NCI-H1417 (cell line): ENCODE results near the gene BACH1.

Experiments used
- DNase-seq, 3 experiments: peaks; one replicate each; lab custom pipeline; 2025; lab: John Stamatoyannopoulos, UW

BACH1 gene

DNA sequence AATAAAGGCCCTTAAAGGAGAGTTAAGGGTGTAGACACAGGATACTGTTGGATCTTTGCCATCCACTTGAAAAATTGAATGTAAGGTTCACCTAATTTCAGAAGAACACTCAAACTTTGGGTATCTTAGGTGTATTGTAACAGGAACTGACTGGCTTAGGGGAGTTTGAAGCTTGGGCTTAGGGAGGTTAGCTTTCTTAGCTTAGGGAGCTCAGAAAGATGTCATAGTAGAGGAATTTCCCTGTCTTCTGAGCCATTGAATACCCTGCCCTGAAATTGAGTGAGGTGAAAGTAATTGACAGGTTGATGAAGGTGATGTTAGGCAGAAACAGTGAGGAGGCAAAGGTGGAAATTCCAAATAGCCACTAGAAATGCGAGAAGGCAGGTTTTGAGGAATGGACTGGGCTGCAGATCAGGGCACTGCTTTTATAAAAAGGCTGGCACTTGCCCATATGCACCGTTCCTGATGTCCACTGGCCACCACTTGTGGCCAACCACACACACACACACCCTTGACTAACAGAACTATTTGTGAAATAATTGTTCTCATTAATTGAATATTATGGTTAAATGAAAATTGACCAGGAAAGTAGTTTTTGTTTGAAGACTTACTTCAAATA is 16.5 kb downstream of the BACH1 start:
- no peak for DNase-seq

DNA sequence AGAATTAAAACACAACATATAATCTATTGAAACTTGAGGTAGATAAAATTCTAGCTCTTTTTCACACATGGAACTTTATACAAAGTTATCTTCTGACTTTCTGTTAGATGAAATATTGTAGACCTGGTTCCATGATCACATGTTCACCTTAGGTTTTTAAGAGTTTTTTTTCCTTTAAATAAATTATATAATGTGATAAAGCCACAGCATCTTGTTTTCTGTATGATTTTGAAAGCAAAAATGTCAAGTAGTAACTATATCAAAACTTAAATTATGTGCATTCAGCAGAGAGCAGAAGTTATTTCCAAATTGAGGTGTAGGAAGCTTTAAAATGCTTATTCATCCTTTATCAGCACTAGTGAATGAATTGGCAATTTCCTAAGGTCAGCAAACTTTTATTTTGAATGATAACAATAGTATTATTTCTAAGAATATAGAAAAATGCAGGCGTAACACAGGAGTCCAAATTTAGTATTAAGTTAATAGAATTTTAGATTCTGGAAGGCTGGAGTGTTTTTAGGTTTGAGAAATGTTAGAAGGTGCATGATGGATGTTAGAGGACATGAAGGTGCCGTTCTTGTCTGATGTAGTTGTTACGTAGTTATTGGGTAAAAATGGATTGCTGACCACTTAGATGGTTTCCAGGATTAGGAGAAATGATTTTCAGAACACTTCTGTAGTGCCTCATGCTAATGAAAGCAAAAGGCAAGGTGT is 17.5 kb downstream of the BACH1 start:
- no peak for DNase-seq

DNA sequence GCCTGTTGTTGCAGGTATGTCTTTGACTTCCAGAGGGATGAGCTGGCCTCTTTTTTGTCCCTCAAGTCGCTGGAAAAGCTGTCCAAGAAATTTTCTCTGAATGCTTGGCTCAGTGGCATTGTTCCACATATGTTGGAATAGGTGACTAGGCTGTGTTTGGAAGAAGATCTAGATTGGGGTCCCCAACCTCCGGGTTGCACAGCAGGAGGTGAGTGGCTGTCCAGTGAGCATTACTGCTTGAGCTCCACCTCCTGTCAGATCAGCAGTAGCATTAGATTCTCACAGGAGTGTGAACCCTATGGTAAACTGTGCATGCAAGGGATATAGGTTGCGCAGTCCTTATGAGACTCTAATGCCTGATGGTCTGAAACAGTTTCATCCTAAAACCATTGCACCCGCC is 18.1 kb downstream of the BACH1 start:
- no peak for DNase-seq

DNA sequence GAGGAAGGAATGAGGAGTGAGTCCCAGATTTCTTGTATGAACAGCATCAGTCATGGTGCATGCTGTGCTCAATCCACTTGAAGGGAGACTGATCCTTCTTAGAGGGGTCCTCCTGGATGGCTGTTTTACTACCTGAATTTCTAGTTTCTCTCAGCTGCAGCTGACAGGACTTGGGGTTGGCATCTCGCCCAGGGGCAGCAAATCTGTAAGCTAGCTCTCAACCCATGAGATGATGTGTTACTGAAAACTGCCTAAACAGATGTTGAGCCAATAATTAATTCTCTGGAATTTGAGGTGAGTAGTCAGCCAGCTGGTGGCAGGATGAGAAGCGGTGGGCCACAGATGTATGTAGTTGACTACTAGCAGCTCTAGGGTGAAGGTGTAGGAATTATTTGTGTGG is 19.6 kb downstream of the BACH1 start:
- DNase-seq = peak in 1 of 3 experiments; percentile 11

DNA sequence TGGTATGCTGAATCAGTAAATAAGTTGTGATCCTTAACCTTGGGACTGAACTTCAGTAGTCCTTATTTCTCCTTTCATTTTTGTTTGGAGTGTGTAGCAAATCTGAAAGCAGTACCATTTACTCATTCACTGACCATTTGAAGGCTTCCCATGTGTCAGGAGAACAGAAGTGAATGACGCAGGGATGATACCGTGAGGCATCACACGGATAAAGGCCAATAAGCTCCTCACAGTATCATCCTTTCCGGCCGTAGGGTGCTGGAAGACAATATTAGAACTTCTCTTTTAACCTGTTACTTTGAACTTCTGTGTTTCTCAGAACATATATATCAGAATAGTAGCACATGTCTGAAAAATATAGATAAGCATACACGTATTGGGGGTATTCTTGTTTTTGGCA is 21.3 kb downstream of the BACH1 start:
- no peak for DNase-seq

DNA sequence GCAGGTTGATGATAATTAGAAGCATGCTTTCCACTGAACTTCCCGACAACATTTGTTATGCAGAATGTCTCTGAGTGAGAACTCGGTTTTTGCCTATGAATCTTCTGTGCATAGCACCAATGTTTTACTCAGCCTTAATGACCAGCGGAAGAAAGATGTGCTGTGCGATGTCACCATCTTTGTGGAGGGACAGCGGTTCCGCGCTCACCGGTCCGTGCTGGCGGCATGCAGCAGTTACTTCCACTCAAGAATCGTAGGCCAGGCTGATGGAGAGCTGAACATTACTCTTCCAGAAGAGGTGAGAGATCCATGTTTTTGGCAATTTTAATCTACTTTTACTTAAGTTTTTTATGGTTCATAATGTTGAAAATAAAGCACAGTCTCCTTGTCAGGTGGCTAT is 22.5 kb downstream of the BACH1 start:
- DNase-seq = no peak

DNA sequence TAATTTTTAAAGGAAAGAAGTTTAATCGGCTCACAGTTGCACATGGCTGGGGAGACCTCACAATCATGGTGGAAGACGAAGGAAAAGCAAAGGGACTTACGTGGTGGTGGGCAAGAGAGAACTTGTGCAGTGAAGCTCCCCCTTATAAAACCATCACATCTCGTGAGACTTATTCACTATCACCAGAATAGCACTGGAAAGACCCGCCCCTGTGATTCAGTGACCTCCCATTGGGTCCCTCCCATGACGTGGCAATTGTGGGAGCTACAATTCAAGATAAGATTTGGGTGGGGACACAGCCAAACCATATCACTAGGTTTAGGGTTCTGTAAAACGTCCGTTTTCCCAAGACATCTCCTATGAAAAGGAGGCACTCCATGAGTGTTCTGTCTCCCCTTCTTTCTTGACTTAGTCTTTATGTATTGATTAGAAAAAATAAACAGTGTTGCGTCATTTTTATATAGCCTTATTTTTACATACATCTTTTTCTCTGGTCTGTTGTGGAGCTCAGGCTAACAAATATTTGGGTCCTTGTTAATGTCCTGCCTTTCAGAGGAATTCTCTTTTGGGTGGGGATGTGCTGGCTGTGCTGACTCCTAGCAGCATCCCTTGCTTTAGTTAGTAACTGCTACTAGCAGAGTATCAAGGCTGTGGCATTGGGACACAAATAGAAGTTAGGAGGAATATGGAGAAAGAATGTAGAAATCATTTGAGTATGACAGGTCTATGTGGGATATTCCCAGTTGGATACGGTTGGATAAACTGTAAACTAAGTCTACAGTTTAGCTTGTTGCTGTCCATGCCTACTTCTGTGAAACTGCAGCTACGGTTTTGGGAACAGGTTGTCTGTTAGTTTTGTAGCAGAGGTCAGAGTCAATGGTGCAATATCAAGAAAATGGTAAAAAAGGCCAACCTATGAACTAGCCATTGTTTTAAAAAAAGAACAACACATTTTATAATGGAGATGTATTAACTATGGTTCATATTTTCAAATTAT is 23.5 kb downstream of the BACH1 start:
- no peak for DNase-seq

DNA sequence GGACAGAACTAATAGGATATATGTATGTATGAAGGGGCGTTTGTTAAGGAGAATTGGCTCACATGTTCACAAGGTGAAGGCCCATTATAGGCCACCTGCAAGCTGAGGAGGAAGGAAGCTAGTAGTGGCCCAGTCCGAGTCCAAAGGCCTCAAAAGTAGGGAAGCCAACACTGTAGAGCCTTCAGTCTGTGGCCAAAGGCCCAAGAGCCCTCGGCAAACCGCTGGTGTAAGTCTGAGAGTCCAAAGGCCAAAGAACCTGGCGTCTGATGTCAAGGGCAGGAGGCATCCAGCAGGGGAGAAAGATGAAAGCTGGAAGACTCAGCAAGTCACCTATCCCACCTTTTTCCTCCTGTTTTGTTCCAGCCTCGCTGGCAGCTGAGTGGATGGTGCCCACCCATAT is 24.5 kb downstream of the BACH1 start:
- DNase-seq = no peak

DNA sequence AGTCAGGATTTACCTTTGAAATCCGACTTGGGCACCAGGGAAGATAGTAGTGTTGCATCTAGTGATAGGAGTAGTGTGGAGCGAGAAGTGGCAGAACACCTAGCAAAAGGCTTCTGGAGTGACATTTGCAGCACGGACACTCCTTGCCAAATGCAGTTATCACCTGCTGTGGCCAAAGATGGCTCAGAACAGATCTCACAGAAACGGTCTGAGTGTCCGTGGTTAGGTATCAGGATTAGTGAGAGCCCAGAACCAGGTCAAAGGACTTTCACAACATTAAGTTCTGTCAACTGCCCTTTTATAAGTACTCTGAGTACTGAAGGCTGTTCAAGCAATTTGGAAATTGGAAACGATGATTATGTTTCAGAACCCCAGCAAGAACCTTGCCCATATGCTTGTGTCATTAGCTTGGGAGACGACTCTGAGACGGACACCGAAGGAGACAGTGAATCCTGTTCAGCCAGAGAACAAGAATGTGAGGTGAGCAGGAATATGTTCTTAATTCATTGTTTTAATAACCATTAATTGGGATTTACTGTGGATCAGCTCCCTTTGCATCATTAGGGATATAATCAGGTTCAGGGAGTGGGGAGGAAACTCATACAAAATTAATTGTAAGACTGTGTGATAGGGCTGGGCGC is 28.3 kb downstream of the BACH1 start:
- DNase-seq = no peak

DNA sequence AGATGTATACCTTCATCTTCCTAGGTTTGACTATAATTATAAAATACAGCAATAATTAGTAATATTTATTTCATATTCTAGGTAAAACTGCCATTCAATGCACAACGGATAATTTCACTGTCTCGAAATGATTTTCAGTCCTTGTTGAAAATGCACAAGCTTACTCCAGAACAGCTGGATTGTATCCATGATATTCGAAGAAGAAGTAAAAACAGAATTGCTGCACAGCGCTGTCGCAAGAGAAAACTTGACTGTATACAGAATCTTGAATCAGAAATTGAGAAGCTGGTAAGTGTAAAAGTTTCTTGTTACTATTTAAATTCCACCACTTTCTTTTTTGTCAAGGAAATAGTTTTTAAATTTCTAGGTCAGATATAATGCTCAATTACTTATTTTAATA is 30.7 kb downstream of the BACH1 start:
- no peak for DNase-seq

DNA sequence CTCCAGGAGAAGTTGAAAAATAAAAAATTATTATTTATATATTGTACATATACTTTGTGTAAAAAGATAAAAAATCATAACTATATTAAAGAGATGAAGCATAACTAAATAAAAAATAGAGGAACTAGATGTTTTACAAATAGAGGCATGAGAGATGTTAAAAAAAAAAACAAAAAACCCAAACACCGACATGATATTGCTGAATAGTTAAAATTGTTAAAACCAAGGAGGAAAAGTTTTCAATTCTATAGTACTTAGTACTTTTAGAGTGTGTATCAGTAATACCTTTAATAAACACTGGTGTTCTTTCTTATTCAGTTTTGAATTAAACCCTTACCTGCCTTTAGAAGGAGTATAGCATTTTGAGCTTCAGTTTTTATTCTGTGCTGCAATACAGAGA is 32.1 kb downstream of the BACH1 start:
- no peak for DNase-seq

DNA sequence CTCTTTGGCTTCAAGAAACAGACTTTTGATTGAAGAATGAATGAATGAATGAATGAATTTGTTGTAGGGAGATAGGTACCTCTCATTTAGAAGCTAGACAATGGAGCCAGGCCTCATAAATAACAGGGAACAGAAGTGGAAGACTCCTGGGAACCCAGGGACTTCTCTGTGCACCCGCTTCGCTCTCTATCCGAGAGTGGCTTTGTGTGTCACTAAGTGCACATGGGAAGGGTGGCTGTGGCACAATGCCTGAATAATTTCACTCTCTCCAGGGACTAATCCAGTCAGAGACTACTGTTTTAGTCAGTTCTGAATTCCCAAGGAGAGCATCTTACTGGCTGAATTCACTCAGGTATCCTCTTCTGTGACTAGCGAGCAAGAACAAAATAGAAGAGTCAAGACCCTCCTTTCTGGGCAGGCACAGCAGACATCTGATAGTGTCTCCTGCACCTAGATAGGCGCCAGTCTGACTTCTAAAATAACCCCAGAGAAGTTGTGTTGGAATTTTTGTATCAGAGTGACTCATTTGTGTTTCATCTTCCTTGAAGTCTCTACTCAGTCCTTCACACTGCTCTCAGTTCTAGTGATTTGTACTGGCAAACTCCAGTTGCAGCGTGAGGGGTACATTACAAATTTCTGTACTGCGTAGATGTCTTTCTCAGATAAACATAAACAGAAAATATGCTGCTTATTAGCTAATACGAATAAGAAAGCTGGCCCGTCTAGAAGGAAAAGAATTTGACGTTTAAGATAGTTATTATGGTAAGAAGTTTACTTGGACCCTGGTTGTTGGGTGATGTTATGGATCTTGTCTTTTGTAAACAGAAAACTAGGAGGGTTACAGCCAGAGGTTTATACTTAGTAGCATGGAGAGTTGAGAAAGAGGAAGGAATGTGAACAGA is 34.0 kb downstream of the BACH1 start:
- no peak for DNase-seq

DNA sequence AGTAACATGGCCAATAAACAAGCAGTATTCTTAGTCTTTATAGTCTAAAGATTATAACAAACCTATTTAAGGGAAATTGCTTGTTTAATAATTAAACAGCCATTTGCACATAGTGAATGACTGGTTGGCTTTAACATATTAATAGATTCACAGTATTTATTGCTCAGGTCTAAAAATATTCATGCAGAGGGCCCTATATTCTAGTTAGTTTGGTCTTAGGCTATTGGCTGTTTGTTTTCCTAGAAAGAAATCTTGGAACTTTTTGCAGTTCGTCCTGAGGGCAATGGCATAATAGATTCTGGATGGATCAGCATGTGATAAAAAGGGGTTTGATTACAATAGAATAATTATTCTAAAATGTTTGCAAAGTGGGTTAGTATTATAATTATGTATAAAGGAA is 34.7 kb downstream of the BACH1 start:
- no peak for DNase-seq

DNA sequence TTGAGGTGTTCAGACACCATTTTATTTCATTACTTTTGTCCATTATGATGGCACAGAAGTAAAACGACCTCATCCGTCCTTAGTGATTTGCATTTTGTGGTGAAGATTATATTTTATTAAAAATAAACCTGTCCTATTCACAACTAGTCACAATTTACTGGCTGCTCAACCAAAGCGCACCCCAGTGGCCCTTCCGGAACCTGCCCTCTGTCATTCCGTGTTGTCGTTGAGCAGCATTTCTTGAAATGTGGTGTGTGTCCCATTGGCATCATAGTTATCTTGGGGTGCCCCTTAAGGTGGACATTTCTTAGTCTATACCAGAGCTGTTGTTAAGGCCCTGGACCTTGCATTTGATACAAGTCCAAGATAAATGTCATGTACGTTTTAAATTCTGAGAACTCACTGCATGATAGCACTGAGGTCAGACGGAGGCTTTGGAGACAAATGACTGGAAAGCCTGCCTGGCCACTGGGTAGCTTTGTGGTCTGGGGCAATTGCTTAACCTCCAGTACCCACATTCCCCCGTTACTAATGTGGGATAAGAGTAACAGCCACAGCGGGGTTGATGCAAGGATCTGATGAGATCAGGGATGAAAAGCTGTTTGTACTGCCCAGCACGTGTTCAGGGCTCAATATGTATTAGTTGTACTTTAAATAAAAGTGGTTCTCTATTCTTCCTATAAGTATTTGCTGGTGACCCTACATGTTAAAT is 36.2 kb downstream of the BACH1 start:
- DNase-seq = no peak

DNA sequence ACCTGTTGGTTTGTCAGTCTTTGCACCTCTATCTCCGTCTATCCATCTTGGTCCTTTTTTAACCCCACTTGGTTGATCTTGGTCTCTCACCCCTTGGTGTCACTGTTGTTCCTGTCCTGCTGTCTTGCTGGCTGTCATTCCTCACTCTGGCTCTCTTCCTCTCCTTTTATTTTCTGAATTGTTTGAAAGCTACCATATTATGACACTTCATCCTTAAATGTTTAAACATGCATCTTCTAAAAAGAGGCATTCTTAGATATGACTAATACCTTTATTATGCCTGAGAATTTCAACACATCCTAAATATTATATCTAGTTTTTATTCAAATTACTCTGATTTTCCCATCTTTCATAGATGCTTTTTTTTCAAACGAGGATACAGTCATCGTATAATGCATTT is 37.0 kb downstream of the BACH1 start:
- DNase-seq = no peak

DNA sequence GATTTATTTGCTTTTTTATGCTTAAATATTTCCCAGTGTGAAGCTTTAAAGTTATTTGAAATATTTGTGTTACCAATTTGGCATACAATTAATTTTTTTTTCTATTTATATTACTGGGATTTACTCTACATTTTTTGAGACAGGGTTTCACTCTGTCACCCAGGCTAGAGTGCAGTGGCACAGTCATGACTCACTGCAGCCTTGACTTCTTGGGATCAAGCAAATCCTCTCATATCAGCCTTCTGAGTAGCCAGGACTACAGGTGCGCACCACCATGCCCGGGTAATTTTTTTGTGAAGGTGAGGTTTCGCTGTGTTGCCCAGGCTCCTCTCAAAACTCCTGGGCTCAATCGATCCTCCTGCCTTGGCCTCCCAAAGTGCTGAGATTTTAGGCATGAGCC is 39.5 kb downstream of the BACH1 start:
- DNase-seq = no peak

DNA sequence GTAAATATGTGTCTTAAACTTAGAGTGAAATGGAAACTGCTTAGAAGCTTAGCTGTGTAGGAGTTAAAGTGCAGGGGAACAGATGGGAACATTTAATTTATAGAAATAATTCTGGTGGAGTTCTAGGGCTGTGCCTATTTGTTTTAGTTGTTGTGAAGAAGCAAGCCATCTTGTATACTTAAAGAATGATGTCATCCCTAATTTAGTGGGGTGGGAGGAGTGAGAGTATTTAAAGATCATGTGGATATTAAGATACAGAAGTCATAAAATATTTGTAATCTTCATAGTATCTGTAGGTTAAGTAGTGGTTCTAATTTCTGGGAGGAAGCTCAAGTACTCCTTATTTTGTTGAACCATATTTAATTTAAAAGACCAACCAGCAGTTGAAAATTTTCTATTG is 41.5 kb downstream of the BACH1 start:
- no peak for DNase-seq

DNA sequence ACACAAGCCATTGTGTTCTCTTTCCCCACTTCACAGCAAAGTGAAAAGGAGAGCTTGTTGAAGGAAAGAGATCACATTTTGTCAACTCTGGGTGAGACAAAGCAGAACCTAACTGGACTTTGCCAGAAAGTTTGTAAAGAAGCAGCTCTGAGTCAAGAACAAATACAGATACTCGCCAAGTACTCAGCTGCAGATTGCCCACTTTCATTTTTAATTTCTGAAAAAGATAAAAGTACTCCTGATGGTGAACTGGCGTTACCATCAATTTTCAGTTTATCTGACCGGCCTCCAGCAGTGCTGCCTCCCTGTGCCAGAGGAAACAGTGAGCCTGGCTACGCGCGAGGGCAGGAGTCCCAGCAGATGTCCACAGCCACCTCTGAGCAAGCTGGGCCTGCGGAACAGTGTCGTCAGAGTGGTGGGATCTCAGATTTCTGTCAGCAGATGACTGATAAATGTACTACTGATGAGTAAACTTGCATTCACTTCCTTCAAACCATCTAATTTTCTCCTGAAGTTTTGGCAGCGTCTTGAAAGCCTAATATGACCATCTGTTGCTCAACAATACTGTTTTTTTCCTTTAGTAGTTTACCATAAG is 43.7 kb downstream of the BACH1 start:
- no peak for DNase-seq

DNA sequence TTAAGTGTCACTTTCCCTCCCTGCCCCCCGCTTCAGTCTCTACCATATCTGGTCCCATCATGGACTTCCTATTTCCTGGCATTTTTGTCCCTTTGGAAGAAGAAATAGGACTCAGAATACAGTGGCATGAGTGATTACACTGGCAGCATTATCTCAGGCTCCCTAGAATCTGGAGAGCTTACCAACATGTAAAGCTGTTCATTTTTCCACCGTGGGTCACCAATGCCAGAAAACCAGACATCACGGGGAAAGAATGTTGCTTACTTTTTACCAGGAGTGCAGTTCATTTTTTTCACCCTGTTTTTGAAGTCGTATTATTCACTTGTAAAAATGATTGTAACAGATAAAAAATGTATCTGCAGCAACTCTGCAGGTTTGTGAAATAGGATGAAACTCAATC is 44.8 kb downstream of the BACH1 start:
- DNase-seq = no peak

DNA sequence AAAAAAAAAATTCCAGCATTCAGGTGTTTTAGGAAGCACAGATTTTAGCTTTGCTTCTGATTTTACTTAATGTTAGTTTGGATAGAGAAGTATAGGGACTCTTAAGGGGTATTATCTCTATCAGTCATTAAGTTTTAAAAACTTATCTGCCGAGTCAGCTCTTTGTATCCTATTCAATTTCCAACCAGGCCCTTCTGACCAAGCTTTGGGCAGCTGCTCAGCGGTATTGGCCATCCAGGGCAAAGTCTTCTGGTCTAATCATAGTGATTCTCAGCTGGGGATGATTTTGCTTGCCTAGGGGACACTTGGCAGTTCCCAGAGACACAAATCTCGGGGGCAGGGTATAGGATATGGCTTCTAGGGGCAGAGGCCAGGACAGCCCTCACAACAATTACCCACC is 47.6 kb downstream of the BACH1 start:
- DNase-seq = no peak
